ENCODE results near the gene AMOT.

Gene AMOT

GRCh38 chrX:112834031-112834845 is 6.4 kb downstream of the AMOT start:
- no peak for TF ChIP-seq CTCF (IDR thresholded peaks at IDR 0.05; ENCODE audit: extremely low read depth, insufficient read depth, missing control alignments)
- no peak for DNase-seq (ENCODE audit: low spot score)
- in situ Hi-C loops (cut with MboI; ENCODE audit: low pct_unique_long_range_greater_than_20kb, low sequenced_read_pairs, unreplicated experiment), result no loop called here

GRCh38 chrX:112832481-112833095 is 8.0 kb downstream of the AMOT start:
- DNase-seq (ENCODE audit: low spot score), result no peak
- in situ Hi-C loops (cut with MboI; ENCODE audit: low pct_unique_long_range_greater_than_20kb, low sequenced_read_pairs, unreplicated experiment), result no loop called here

GRCh38 chrX:112830540-112830939 is 10.1 kb downstream of the AMOT start:
- no peak for DNase-seq (ENCODE audit: low spot score)
- in situ Hi-C loops (cut with MboI; ENCODE audit: low pct_unique_long_range_greater_than_20kb, low sequenced_read_pairs, unreplicated experiment), result no loop called here
- no peak for TF ChIP-seq CTCF (IDR thresholded peaks at IDR 0.05; ENCODE audit: extremely low read depth, insufficient read depth, missing control alignments)

More at GRCh38 chrX:112832481-112833095, 8.0 kb downstream of the AMOT start:
- no peak for TF ChIP-seq CTCF (IDR thresholded peaks at IDR 0.05; ENCODE audit: extremely low read depth, insufficient read depth, missing control alignments)

- DNase-seq (ENCODE audit: low spot score), result no peak
- TF ChIP-seq CTCF (IDR thresholded peaks at IDR 0.05; ENCODE audit: extremely low read depth, insufficient read depth, missing control alignments), result no peak
- in situ Hi-C loops (cut with MboI; ENCODE audit: low pct_unique_long_range_greater_than_20kb, low sequenced_read_pairs, unreplicated experiment), result no loop called here
Observed at GRCh38 chrX:112827292-112827903, 13.2 kb downstream of the AMOT start.

GRCh38 chrX:112826023-112826422 is 14.6 kb downstream of the AMOT start:
- in situ Hi-C loops (cut with MboI; ENCODE audit: low pct_unique_long_range_greater_than_20kb, low sequenced_read_pairs, unreplicated experiment), result no loop called here
- no peak for DNase-seq (ENCODE audit: low spot score)
- TF ChIP-seq CTCF (IDR thresholded peaks at IDR 0.05; ENCODE audit: extremely low read depth, insufficient read depth, missing control alignments), result no peak

GRCh38 chrX:112822892-112823291 is 17.7 kb downstream of the AMOT start:
- no peak for TF ChIP-seq CTCF (IDR thresholded peaks at IDR 0.05; ENCODE audit: extremely low read depth, insufficient read depth, missing control alignments)
- in situ Hi-C loops (cut with MboI; ENCODE audit: low pct_unique_long_range_greater_than_20kb, low sequenced_read_pairs, unreplicated experiment), result no loop called here
- no peak for DNase-seq (ENCODE audit: low spot score)

All from GM13977 (cell line).